HepG2 (cell line): Measurements from ENCODE around the gene RFX2. TPM values are rescaled to one million over a fixed set of nuclear protein-coding genes. Genes with fewer than 3 reads are reported as not detected.

Source experiments
- ARNT2 ChIP-seq: sonication (generic); formaldehyde crosslinking; IDR thresholded peaks from 2 replicates; pipeline ENCODE4 v1.8.0; 2022; ENCODE audit warnings: mild to moderate bottlenecking, low read depth, missing genetic modification reagents, moderate library complexity
- BORCS8-MEF2B ChIP-seq: sonication (generic); formaldehyde crosslinking; IDR thresholded peaks from 2 replicates; pipeline ENCODE4 v1.8.0; 2022; ENCODE audit warnings: mild to moderate bottlenecking, missing genetic modification reagents
- FOXO4 ChIP-seq: sonication (generic); formaldehyde crosslinking; conservative IDR thresholded peaks from 2 replicates; pipeline ENCODE4 v1.8.1; 2023; ENCODE audit warnings: missing genetic modification reagents
- HDAC1 ChIP-seq: sonication (generic); formaldehyde crosslinking; IDR thresholded peaks from 2 replicates; pipeline ENCODE4 v1.5.1; 2020; ENCODE audit warnings: mild to moderate bottlenecking, missing genetic modification reagents
- HDAC2 ChIP-seq: sonication (generic); formaldehyde crosslinking; IDR thresholded peaks from 2 replicates; pipeline ENCODE4 v1.4.0; 2020; ENCODE audit warnings: missing genetic modification reagents
- HOXA5 ChIP-seq: sonication (generic); formaldehyde crosslinking; IDR thresholded peaks from 2 replicates; pipeline ENCODE4 v1.4.0; 2020; ENCODE audit warnings: missing genetic modification reagents
- KDM3A ChIP-seq: IDR thresholded peaks from 2 replicates; pipeline ENCODE4 v1.6.1; 2018; ENCODE audit warnings: low read depth, missing compliant biosample characterization
- KMT2B ChIP-seq: IDR thresholded peaks from 2 replicates; pipeline ENCODE4 v1.6.1; 2016; ENCODE audit warnings: missing genetic modification reagents, missing compliant biosample characterization
- NKX3-1 ChIP-seq: sonication (generic); formaldehyde crosslinking; IDR thresholded peaks from 2 replicates; pipeline ENCODE4 v1.5.0; 2020; ENCODE audit warnings: missing genetic modification reagents
- ONECUT2 ChIP-seq: sonication (generic); formaldehyde crosslinking; IDR thresholded peaks from 2 replicates; pipeline ENCODE4 v1.4.0; 2020; ENCODE audit warnings: missing genetic modification reagents
- POGK ChIP-seq: sonication (generic); formaldehyde crosslinking; conservative IDR thresholded peaks from 2 replicates; pipeline ENCODE4 v1.8.0; 2022; ENCODE audit warnings: mild to moderate bottlenecking, moderate library complexity, missing genetic modification reagents
- POGZ ChIP-seq: sonication (generic); formaldehyde crosslinking; IDR thresholded peaks from 2 replicates; pipeline ENCODE4 v1.4.0; 2020; ENCODE audit warnings: mild to moderate bottlenecking, missing genetic modification reagents
- RBAK ChIP-seq: sonication (generic); formaldehyde crosslinking; IDR thresholded peaks from 2 replicates; pipeline ENCODE4 v1.5.1; 2020; ENCODE audit warnings: mild to moderate bottlenecking, missing genetic modification reagents
- SIN3A ChIP-seq: IDR thresholded peaks from 2 replicates; pipeline ENCODE4 v1.6.1; 2011; ENCODE audit warnings: low read depth, mild to moderate bottlenecking, control low read depth, low read length, borderline replicate concordance
- SMAD1 ChIP-seq: sonication (generic); formaldehyde crosslinking; IDR thresholded peaks from 2 replicates; pipeline ENCODE4 v1.4.0; 2020; ENCODE audit warnings: missing genetic modification reagents, low read depth, mild to moderate bottlenecking, borderline replicate concordance
- SPEN ChIP-seq: sonication (generic); formaldehyde crosslinking; IDR thresholded peaks from 2 replicates; pipeline ENCODE4 v1.5.1; 2020; ENCODE audit warnings: low read depth, mild to moderate bottlenecking, missing genetic modification reagents
- TCF12 ChIP-seq, 2 experiments: fragments of 450-650 bp in 1 of 2; sonication (generic) in 1 of 2; formaldehyde crosslinking in 1 of 2; IDR thresholded peaks; 2 replicates each; pipeline versions ENCODE4 v1.6.1 to v1.8.0; 2017 to 2022; ENCODE audit warnings: antibody characterized with exemption in 1 of 2, mild to moderate bottlenecking in 1 of 2, missing genetic modification reagents in 1 of 2, moderate library complexity in 1 of 2
- ZGPAT ChIP-seq: IDR thresholded peaks from 2 replicates; pipeline ENCODE4 v1.6.1; 2016; ENCODE audit warnings: mild to moderate bottlenecking
- ZMAT5 ChIP-seq: sonication (generic); formaldehyde crosslinking; IDR thresholded peaks from 2 replicates; pipeline ENCODE4 v1.5.0; 2020; ENCODE audit warnings: mild to moderate bottlenecking, low read depth, missing genetic modification reagents, borderline replicate concordance
- ZNF335 ChIP-seq: sonication (generic); formaldehyde crosslinking; IDR thresholded peaks from 2 replicates; pipeline ENCODE4 v1.4.0; 2020; ENCODE audit warnings: missing genetic modification reagents
- ZNF44 ChIP-seq: sonication (generic); formaldehyde crosslinking; IDR thresholded peaks from 2 replicates; pipeline ENCODE4 v1.5.1; 2020; ENCODE audit warnings: mild to moderate bottlenecking, missing genetic modification reagents
- ZNF552 ChIP-seq: sonication (generic); formaldehyde crosslinking; IDR thresholded peaks from 2 replicates; pipeline ENCODE4 v1.9.0; 2022; ENCODE audit warnings: missing genetic modification reagents, mild to moderate bottlenecking, borderline replicate concordance
- ZNF557 ChIP-seq: sonication (generic); formaldehyde crosslinking; IDR thresholded peaks from 2 replicates; pipeline ENCODE4 v1.4.0; 2020; ENCODE audit warnings: missing genetic modification reagents
- ZNF704 ChIP-seq: sonication (generic); formaldehyde crosslinking; IDR thresholded peaks from 2 replicates; pipeline ENCODE4 v1.8.1; 2023; ENCODE audit warnings: mild to moderate bottlenecking, inconsistent platforms, moderate library complexity, missing genetic modification reagents, borderline replicate concordance
- ZNF792 ChIP-seq: IDR thresholded peaks from 2 replicates; pipeline ENCODE4 v1.6.1; 2016
- ZNF879 ChIP-seq: sonication (generic); formaldehyde crosslinking; IDR thresholded peaks from 2 replicates; pipeline ENCODE4 v1.8.1; 2023; ENCODE audit warnings: missing genetic modification reagents
- polyA plus RNA-seq, 8 experiments: library from polyadenylated mRNA; depleted of rRNA in 3 of 8; stranded (reverse) in 7 of 8; unstranded in 1 of 8; fragments of >200 nt; fragmentation: Illumina TruSeq in 4 of 8; extraction: Trizol in 4 of 8; gene quantifications; 2 replicates each; pipeline versions ENCODE4 v1.2.1 to v1.2.3, GENCODE V29; 2011 to 2016; ENCODE audit warnings: low read depth in 4 of 8, missing spikeins in 1 of 8, mixed read lengths in 1 of 8; ENCODE audit not compliant: insufficient read depth in 1 of 8
- total RNA-seq, 5 experiments: library from RNA; depleted of rRNA; stranded (reverse); fragments of >200 nt; fragmentation: Illumina TruSeq; extraction: Trizol; gene quantifications; 2 replicates each; pipeline ENCODE4 v1.2.3, GENCODE V29; 2016; ENCODE audit warnings: low read depth in 1 of 5

The RFX2 gene
- total and polyA plus RNA-seq, 2 of the 13 experiments (the other 11 are each of a cell fraction or from before 2014, with no cell fraction given) = 2.8 to 3.3 TPM

- TF ChIP-seq ZMAT5 (CRISPR knock-in tag) (no peak), ZNF44 (CRISPR knock-in tag) (no peak), SIN3A (no peak), SPEN (0 out of 2 replicates have a peak, but pooled peaks have one; percentile 22), ARNT2 (no peak; the same call in 1 of the 2 replicates), KDM3A (0 out of 2 replicates have a peak, but pooled peaks have one; percentile 52), ZNF879 (CRISPR knock-in tag) (no peak), SMAD1 (no peak), NKX3-1 (no peak), HDAC2 (CRISPR knock-in tag) (peak; percentile 73), HDAC1 (CRISPR knock-in tag) (peak; percentile 21), KMT2B (CRISPR knock-in tag) (no peak), RBAK (CRISPR knock-in tag) (no peak), ZNF552 (CRISPR knock-in tag) (no peak), HOXA5 (CRISPR knock-in tag) (no peak), POGK (CRISPR knock-in tag) (0 out of 2 replicates have a peak, but pooled peaks have one; percentile 71), TCF12 (IDR thresholded peaks at IDR 0.05) (no peak), TCF12 (CRISPR knock-in tag; IDR thresholded peaks at IDR 0.05) (peak; percentile 72; the same call in 1 of the 2 replicates), ZNF792 (CRISPR knock-in tag) (no peak), BORCS8-MEF2B (CRISPR knock-in tag) (no peak; the same call in 1 of the 2 replicates), ZNF557 (CRISPR knock-in tag) (no peak), ZNF335 (no peak), ZNF704 (CRISPR knock-in tag) (no peak), ONECUT2 (peak; percentile 49; the same call in 1 of the 2 replicates), FOXO4 (CRISPR knock-in tag) (no peak), ZGPAT (CRISPR knock-in tag) (peak; percentile 57), POGZ (no peak; the same call in 1 of the 2 replicates)
These were observed 126.8 kb downstream of the RFX2 start (continued) for GRCh38 chr19:5983367-5983955.
